HG03575 (cell line): Measurements from ENCODE around the gene KDM5D.

Experiments
- ATAC-seq: cut with Tn5 transposase; IDR thresholded peaks from one replicate; pipeline ENCODE4 v1.9.1; 2021; ENCODE audit not compliant: unreplicated experiment, insufficient number of reproducible peaks, low FRiP score; ENCODE audit errors: extremely low read depth

KDM5D gene

GRCh38 chrY:19744381-19745378, at the start of gene KDM5D:
Gene KDM5D, minus strand, starts transcription at chrY:19744726. Its CDS starts 192 bp downstream, at chrY:19744534.
- ATAC-seq: no peak

- ATAC-seq: no peak
Measured at GRCh38 chrY:19768375-19768774, 23.8 kb upstream of the KDM5D start.

- ATAC-seq: no peak
Measured at GRCh38 chrY:19743331-19743730, 1.2 kb downstream of the KDM5D start.

- no peak for ATAC-seq
Measured at GRCh38 chrY:19742153-19742552, 2.4 kb downstream of the KDM5D start.

- no peak for ATAC-seq
Measured at GRCh38 chrY:19734425-19734824, 10.1 kb downstream of the KDM5D start.

- ATAC-seq: no peak
Measured at GRCh38 chrY:19717950-19718349, 26.6 kb downstream of the KDM5D start.

GRCh38 chrY:19717146-19717545, 27.4 kb downstream of the KDM5D start:
- ATAC-seq: no peak

GRCh38 chrY:19715226-19715625, 29.3 kb downstream of the KDM5D start:
- ATAC-seq: no peak

- ATAC-seq: no peak
Measured at GRCh38 chrY:19713430-19713829, 31.1 kb downstream of the KDM5D start.

- ATAC-seq: no peak
Measured at GRCh38 chrY:19706273-19706672, 38.3 kb downstream of the KDM5D start.

- no peak for ATAC-seq
Measured at GRCh38 chrY:19698495-19698894, 46.0 kb downstream of the KDM5D start.

GRCh38 chrY:19680821-19681220, 63.7 kb downstream of the KDM5D start:
- no peak for ATAC-seq
